H7 (cell line): ENCODE data around the gene TCF7L1. TPM values are rescaled to one million over a fixed set of nuclear protein-coding genes. Genes with fewer than 3 reads are reported as not detected.

ENCODE experiments used
- DNase-seq: peaks from one replicate; pipeline ENCODE4 v3.0.0; 2012
- H3K27me3 ChIP-seq: 2 replicates; pipeline ENCODE4 v1.6.0; 2011; ENCODE audit warnings: mild to moderate bottlenecking, low read length; ENCODE audit not compliant: control insufficient read depth, insufficient read depth
- H3K36me3 ChIP-seq: replicated peaks from 2 replicates; pipeline ENCODE4 v1.5.1; 2011; ENCODE audit warnings: low read length; ENCODE audit not compliant: control insufficient read depth, insufficient read depth
- H3K4me3 ChIP-seq: 2 replicates; pipeline ENCODE4 v1.5.1; 2011; ENCODE audit warnings: low read depth, mild to moderate bottlenecking, control low read depth, low read length, moderate library complexity; ENCODE audit not compliant: insufficient read depth
- total RNA-seq: library from RNA; depleted of rRNA; stranded (reverse); fragments of >200 nt; shearing (Covaris generic); gene quantifications from 2 replicates; pipeline ENCODE4 v1.2.3, GENCODE V29; 2014

TCF7L1 gene
- total RNA-seq, 1 experiment from 2014 or later, result 9.9 TPM

DNA sequence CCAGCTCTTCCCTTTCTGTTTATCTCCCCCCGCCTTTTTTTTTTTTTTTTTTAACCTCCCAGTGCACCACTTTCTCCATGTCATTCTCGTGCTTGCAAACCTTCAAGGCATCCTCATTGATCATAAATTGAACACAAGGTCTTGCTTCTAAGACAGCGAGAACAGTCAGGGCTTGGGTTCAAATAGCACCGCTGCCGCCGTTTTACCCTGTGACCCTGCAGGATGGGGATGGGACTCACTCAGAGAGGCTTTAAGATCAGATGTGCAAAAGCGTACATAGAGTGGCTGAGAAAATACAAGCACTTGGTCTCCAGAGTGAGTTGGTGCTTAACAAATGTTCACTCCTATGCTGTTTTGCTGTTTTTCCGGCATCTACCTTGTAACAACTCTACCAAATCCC is 93.6 kb downstream of the TCF7L1 start:
- no peak for DNase-seq

DNA sequence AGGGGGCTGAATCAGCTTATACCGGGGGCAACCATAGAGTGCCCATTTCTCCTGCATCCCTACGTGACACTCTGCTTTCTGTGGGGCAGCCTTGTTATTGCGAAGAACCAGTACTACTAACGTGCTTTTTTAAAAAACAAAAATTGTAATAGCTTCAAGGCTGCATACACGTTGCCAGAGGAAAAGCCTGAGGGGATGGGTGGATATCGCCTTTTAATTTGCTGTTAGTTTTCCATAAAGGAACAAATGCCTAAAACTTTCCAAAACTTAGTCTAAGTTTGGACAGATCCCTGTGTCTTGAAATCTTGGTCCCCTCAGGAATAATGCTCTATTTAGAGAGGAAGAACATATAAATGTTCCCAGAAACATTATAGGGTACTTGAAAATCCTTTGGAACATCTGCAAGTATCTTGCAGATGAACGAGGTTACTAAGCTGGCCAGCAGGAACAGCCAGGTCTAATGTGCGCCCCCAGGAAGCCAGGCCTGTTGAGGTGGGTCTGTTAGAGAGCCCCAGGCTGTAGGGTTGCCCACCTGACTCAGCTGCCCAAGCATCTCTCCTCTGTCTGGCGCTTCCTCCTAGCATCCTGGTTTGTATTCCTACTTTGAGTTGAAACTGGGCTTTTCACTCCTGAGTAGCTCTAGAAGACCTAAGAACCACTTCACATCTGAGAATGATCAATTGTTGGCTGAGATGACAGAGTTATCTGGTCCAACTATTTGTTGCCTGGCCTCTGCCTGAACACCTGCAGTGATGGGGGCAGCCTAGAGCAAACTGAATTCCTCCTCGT is 97.7 kb downstream of the TCF7L1 start:
- DNase-seq, result peak; percentile 47
- Histone ChIP-seq H3K36me3 (no peaks in the 10 kb centered on the region), H3K27me3 (no peaks in the 10 kb centered on the region), H3K4me3 (no peak overlapping the region)

More for the DNA sequence above, 93.6 kb downstream of the TCF7L1 start:
- Histone ChIP-seq H3K36me3 (no peaks in the 10 kb centered on the region), H3K27me3 (no peaks in the 10 kb centered on the region), H3K4me3 (no peak overlapping the region)

DNA sequence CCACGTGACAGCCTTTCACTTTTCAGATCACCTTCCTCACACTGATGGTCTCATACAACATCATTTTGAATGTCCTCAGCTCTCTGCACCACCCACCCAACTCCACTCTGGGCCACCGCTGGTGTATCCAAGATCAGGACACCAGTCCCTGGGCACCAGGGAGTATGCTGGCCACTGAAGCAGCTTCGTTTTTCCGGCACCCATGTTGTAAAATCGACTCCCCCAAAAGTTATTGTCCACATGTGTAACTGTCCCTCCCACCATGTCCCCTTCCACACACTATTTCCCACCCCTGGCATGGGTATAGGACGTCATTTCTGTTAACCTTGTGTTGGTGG is 98.2 kb downstream of the TCF7L1 start:
- Histone ChIP-seq H3K4me3 (no peak overlapping the region), H3K27me3 (no peaks in the 10 kb centered on the region), H3K36me3 (no peaks in the 10 kb centered on the region)
- no peak for DNase-seq

DNA sequence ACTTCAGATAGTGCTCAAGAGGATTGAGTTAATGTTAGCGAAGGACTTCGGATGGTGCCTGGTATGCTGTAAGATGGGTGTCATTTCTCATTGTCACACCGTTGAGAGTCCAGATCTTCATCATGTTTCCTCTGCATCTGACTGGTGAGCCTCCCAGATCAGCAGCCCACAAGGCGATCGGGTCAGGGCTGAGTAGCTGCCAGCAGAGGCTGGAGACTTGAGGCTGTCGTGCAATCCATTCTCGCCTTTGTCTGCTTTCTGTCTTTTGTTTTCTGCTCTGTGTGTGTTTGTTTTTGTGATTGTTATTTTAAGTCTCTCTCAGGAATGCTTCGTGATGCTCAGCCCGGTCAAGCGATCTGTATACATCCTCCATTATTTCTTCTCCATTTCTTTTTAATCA is 98.8 kb downstream of the TCF7L1 start:
- peak; percentile 60 for DNase-seq
- Histone ChIP-seq H3K27me3 (no peaks in the 10 kb centered on the region), H3K4me3 (no peak overlapping the region), H3K36me3 (no peaks in the 10 kb centered on the region)

DNA sequence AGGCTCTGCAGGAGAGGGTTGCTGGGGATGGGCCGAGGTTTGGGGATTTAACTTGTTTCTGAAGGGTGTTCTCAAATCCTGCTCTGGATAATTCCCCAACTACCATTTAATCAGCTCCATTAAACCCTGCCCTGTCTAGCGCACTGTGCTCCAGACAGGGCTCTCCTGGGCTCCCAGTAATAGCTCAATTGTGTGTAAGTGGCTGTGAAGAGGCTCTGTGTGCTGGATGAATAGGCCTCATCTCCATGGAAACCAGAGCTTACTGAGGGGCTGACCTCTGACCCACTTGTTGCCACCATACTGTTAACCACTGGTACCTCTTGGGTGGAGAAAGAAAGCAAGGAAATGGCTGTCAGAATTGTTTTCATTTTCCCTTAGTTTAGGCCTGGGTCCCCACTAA is 101.7 kb downstream of the TCF7L1 start:
- DNase-seq, result no peak
- H3K4me3 ChIP-seq, result no peak overlapping the region
- H3K36me3 ChIP-seq, result no peaks in the 10 kb centered on the region
- H3K27me3 ChIP-seq, result no peaks in the 10 kb centered on the region

DNA sequence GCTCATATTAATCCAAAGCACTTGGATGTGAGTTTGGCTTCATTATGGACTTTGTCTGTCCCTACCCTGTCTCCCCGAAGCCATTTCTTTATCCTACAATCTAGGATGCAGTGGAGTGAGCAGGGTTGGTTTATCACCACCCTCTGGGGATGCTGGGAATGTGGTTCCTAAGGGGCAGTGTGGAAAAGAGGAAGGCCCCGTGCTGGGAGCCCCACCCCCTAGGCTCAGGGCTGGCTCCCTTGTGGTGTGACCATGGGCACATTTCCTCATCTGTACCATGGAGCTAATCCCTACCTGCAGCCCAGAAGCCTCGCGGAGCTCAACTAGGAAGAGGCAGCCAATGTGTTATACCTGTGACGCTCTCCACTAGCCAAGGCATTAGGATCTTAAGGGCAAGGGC is 102.1 kb downstream of the TCF7L1 start:
- Histone ChIP-seq H3K36me3 (no peaks in the 10 kb centered on the region), H3K27me3 (no peaks in the 10 kb centered on the region), H3K4me3 (no peak overlapping the region)
- DNase-seq, result no peak

DNA sequence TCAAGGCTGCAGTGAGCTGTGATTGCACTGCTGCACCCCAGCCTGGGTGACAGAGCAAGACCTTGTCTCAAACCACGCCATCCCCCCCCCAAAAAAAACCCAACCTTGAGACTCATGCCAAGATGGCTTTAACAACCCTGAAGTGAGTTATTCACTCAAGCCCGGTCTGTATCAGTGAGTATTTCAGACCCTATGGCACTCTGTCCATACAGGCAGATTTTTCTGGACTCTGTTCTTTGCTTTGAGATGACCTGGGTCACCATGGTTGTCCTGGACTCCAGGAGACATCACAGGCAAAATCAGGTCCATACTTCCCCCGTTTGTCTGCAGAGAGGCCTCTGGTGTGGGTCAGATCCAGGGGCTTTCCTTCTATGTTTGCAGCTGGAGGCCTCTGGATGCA is 102.9 kb downstream of the TCF7L1 start:
- H3K36me3 ChIP-seq, result no peaks in the 10 kb centered on the region
- H3K27me3 ChIP-seq, result no peaks in the 10 kb centered on the region
- DNase-seq, result no peak
- H3K4me3 ChIP-seq, result no peak overlapping the region

DNA sequence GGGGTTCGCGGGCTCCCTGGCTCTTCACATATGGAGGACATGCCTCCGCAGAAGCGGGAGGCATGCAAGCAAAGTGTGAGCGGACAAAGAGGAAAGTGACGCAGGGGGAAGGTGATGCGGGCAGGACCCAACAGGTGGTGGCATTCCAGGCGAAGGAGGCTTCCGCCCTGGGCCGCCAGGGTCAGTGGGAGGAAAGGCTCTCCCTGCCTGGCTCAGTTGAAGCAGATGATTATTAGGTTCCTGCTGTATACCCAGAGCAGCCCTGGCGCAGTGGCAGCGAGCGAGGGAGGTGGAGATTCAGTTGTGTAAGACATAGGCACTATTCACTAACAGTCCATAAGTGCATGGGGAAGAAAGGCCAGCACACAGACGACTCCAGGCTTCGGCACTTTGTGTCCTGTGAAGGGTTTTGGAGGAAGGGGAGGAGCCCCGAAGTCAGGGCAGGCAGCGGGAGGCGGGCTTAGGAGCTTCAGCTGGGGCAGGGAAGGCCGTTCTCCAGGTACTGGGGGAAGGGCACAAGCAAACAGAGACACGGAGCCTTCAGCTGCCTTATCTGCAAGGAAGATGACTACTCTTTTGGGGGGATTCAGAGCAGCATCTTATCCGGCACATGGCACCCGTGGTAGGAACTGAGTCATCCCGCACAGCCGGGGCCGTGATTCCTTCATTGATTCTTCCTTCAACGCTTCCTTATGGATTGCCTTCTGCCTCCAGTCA is 104.8 kb downstream of the TCF7L1 start:
- H3K4me3 ChIP-seq, result peak overlapping the region; percentile 12
- no peaks in the 10 kb centered on the region for H3K27me3 ChIP-seq
- H3K36me3 ChIP-seq, result no peaks in the 10 kb centered on the region
- peak; percentile 87 for DNase-seq

DNA sequence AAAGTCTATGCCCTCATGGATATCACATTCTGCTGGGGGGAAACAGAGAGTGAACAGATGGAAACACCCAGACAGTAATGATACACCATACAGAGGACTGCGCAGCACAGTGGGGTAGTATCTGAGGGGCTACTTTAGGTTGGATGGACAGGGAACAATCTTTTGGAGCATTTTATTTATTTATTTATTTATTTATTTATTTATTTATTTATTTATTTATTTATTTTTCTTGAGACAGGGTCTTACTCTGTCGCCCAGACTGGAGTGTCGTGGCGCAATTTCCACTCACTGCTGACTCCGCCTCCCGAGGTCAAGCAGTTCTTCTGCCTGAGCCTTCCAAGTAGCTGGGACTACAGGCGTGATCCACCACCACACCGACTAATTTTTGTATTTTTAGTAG is 105.4 kb downstream of the TCF7L1 start:
- H3K4me3 ChIP-seq, result no peak overlapping the region
- no peaks in the 10 kb centered on the region for H3K27me3 ChIP-seq
- no peaks in the 10 kb centered on the region for H3K36me3 ChIP-seq
- DNase-seq, result no peak

DNA sequence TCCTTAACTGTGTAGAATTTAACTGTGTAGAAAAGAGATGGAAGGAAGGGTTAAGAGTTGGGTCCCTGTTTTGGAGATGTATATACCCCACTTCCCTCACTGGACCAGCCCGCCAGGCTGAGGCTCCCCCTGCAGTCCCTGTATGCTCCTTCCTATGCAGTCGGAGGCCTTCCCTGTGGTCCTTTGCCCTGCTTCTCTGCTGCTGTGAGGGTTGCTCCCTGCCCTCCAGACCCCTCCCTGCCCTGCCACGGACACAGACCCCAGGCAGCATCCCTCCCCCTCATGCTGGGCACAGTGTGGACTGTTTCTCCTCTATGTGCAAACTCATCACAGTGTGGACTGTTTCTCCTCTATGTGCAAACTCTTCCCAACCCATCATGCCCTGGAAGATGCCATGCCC is 105.9 kb downstream of the TCF7L1 start:
- peak; percentile 57 for DNase-seq
- Histone ChIP-seq H3K4me3 (no peak overlapping the region), H3K27me3 (no peaks in the 10 kb centered on the region), H3K36me3 (no peaks in the 10 kb centered on the region)

DNA sequence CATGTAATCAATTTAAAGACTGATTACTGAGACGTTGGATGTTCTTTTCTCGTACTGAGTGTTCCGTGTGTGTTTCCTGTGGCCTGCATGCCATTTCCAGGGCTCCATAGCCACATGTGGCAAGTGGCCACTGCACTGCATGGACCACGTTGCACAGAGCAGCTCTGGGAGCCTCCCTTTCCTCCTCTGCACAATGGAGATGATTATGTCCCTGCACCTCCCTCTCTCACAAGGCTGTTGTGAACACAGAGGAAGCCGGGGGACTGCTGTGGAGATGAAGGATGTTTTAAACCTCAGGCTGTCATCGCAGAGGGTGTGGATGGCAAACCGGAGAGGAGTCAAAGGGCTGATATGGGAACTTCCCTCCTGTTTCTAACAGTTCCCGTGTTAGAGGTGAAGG is 106.9 kb downstream of the TCF7L1 start:
- Histone ChIP-seq H3K27me3 (no peaks in the 10 kb centered on the region), H3K36me3 (no peaks in the 10 kb centered on the region), H3K4me3 (no peak overlapping the region)
- no peak for DNase-seq

DNA sequence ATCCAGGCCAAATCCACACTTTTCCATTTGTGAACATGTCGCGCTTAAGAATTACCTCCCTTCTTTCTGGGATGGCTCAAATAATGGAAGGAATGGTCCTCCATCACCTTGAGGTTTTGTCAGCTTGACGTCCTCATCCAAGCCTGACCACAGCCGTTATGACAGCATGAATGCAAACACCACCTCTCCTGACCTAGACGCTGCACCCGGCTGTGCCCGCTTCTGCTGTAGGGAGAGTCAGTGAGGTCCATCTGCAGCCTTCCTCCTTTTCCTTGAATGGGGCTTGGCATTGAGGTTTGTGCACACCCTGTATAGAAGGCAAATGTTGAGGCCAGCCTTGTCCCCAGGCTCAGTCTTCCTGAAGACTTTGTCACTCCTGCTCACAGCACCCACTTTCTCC is 109.1 kb downstream of the TCF7L1 start:
- no peak for DNase-seq
- no peaks in the 10 kb centered on the region; the same call in 1 of the 2 replicates for H3K36me3 ChIP-seq
- no peaks in the 10 kb centered on the region for H3K27me3 ChIP-seq
- H3K4me3 ChIP-seq, result no peak overlapping the region

DNA sequence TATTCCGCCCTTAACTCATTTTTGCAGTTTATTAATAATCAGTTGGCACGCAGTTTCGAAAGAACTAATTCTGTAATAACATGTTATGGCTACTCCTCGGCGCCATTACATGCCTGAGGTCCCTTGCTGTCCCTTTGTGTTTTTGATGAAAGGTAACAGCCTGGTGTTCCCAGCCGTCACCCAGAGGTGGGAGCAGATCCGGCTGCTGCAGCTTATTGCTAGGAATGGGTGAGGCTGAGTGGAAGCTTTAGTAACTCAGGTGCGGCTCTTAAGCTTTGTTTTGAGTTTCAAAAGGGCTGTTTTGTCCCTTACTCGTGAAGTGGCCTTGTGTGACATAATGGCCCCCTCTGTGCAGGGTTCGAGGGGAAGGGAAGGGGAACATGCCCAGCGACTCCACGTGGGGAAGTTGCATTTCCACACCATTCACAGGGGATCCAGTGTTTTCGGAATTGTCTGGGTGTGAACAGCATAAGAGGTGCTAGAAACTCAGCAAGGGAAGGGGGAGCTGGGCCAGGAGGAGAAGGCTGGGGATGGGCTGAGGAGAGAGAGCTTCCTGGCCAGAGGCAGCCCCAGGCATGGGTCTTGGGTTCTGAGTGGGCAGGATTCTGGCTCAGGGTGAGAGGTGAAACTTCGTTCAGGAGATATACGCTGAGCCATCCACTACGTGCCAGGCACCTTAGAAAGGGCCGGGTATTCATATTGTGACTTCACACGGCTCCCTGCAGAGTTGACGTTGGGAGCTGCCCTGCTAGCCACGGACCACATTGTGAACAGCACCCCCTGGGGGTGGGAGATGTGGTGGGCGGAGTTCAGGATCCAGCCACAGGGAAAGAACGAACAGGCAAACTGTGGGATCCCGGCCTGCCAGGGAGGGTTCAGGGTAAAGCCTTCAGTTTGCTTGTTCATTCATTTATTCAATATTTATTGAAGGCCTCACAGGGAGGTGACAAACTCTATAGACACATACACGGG is 110.2 kb downstream of the TCF7L1 start:
- DNase-seq, result peak; percentile 81
- Histone ChIP-seq H3K4me3 (no peak overlapping the region), H3K36me3 (no peaks in the 10 kb centered on the region; the same call in 1 of the 2 replicates), H3K27me3 (no peaks in the 10 kb centered on the region)

DNA sequence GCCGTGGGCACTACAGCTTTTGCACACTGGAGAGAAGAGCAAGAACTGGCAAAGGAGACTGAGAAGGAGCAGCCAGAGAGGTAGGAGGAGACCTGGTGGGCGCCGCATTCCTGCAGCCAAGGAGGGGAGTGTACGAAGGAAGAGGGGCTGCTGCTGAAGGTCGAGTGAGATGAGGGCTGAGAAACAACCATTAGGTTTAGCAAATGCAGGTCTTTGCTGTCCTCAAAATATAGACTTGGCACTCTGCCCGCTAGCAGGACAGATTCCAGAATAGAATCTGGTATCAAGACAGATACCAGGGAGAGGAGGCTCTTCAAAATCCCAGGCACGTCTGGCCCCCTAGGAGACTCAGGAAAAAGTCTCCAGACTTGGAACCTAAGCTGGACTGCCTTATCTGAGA is 111.6 kb downstream of the TCF7L1 start:
- no peak for DNase-seq
- Histone ChIP-seq H3K4me3 (no peak overlapping the region), H3K27me3 (no peaks in the 10 kb centered on the region), H3K36me3 (no peaks in the 10 kb centered on the region; the same call in 1 of the 2 replicates)
